Measurements from ENCODE around the gene HBQ1.
"Not testable (repeated sequence)": the region's sequence is repeated elsewhere in the genome, so short reads cannot be mapped to it uniquely, and the experiment has no call there.

Gene HBQ1

GRCh38 chr16:180101-180675 is at the start of gene HBQ1:
TSS of gene HBQ1 (plus strand) at chr16:180459. CDS start at chr16:180487, 28 bp downstream.
- peak; percentile 72 for DNase-seq (ENCODE audit: low spot score)

- no peak for DNase-seq (ENCODE audit: low spot score)
Observed at GRCh38 chr16:130533-131173, 49.6 kb upstream of the HBQ1 start.

- no peak for DNase-seq (ENCODE audit: low spot score)
Observed at GRCh38 chr16:132120-132519, 48.1 kb upstream of the HBQ1 start.

- DNase-seq (ENCODE audit: low spot score): no peak
Observed at GRCh38 chr16:133716-134115, 46.5 kb upstream of the HBQ1 start.

GRCh38 chr16:138049-138417 is 42.2 kb upstream of the HBQ1 start:
- DNase-seq (ENCODE audit: low spot score): peak; percentile 39

- DNase-seq (ENCODE audit: low spot score): no peak
Observed at GRCh38 chr16:140175-140857, 39.9 kb upstream of the HBQ1 start.

GRCh38 chr16:142405-142967 is 37.8 kb upstream of the HBQ1 start:
- no peak for DNase-seq (ENCODE audit: low spot score)

GRCh38 chr16:143047-143446 is 37.2 kb upstream of the HBQ1 start:
- DNase-seq (ENCODE audit: low spot score): no peak

GRCh38 chr16:143456-143855 is 36.8 kb upstream of the HBQ1 start:
- no peak for DNase-seq (ENCODE audit: low spot score)

- no peak for DNase-seq (ENCODE audit: low spot score)
Observed at GRCh38 chr16:144797-145252, 35.4 kb upstream of the HBQ1 start.

GRCh38 chr16:146646-147045 is 33.6 kb upstream of the HBQ1 start:
- no peak for DNase-seq (ENCODE audit: low spot score)

GRCh38 chr16:149024-149660 is 31.1 kb upstream of the HBQ1 start:
- no peak for DNase-seq (ENCODE audit: low spot score)

- DNase-seq (ENCODE audit: low spot score): no peak
Observed at GRCh38 chr16:152141-153128, 27.8 kb upstream of the HBQ1 start, which contains the start of gene HBZ. TSS of gene HBZ (plus strand) at chr16:152644. CDS start at chr16:152910, 266 bp downstream.

- not testable (repeated sequence) for DNase-seq (ENCODE audit: low spot score)
Observed at GRCh38 chr16:153129-153521, 27.1 kb upstream of the HBQ1 start.

GRCh38 chr16:153550-154216 is 26.6 kb upstream of the HBQ1 start:
- not testable (repeated sequence) for DNase-seq (ENCODE audit: low spot score)

- no peak for DNase-seq (ENCODE audit: low spot score)
Observed at GRCh38 chr16:154217-155030, 25.8 kb upstream of the HBQ1 start.

GRCh38 chr16:155031-155398 is 25.2 kb upstream of the HBQ1 start:
- DNase-seq (ENCODE audit: low spot score): no peak

GRCh38 chr16:159136-159849 is 21.0 kb upstream of the HBQ1 start:
- DNase-seq (ENCODE audit: low spot score): no peak

- not testable (repeated sequence) for DNase-seq (ENCODE audit: low spot score)
Observed at GRCh38 chr16:160242-160641, 20.0 kb upstream of the HBQ1 start.
